DOHH2 (cell line): ENCODE data around the gene CEP44.
"Not testable (repeated sequence)": the region's sequence is repeated elsewhere in the genome, so short reads cannot be mapped to it uniquely, and the experiment has no call there.

Experiments
- EZH2phosphoT487 ChIP-seq: fragments of 200-600 bp; sonication (generic); IDR thresholded peaks from 2 replicates; pipeline ENCODE4 v1.6.1; 2017; ENCODE audit warnings: borderline replicate concordance, mild to moderate bottlenecking, antibody characterized with exemption, low read length, moderate library complexity, mixed read lengths
- TF ChIP-seq, protein P1 (sequence below): fragments of 200-600 bp; sonication (generic); IDR thresholded peaks from one replicate; pipeline ENCODE4 v1.5.1; 2014; ENCODE audit warnings: antibody characterized with exemption, mild to moderate bottlenecking, low read depth, low read length; ENCODE audit not compliant: poor library complexity, severe bottlenecking

DNA sequence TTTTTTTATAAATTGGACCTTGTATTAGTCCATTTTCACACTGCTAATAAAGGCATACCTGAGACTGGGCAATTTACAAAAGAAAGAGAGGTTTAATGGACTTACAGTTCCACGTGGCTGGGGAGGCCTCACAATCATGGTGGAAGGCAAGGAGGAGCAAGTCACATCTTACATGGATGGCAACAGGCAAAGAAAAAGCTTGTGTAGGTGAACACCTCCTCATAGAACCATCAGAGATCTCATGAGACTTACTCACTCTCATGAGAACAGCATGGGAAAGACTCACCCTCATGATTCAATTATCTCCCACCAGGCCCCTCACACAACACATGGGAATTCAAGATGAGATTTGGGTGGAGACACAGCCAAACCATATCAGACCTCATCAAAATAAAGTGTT, 80.1 kb downstream of the CEP44 start:
- TF ChIP-seq, protein P1, sequence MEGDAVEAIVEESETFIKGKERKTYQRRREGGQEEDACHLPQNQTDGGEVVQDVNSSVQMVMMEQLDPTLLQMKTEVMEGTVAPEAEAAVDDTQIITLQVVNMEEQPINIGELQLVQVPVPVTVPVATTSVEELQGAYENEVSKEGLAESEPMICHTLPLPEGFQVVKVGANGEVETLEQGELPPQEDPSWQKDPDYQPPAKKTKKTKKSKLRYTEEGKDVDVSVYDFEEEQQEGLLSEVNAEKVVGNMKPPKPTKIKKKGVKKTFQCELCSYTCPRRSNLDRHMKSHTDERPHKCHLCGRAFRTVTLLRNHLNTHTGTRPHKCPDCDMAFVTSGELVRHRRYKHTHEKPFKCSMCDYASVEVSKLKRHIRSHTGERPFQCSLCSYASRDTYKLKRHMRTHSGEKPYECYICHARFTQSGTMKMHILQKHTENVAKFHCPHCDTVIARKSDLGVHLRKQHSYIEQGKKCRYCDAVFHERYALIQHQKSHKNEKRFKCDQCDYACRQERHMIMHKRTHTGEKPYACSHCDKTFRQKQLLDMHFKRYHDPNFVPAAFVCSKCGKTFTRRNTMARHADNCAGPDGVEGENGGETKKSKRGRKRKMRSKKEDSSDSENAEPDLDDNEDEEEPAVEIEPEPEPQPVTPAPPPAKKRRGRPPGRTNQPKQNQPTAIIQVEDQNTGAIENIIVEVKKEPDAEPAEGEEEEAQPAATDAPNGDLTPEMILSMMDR: not testable (repeated sequence)
- not testable (repeated sequence) for TF ChIP-seq EZH2phosphoT487
